Ectodermal cell (in vitro differentiated cells): Measurements from ENCODE around the gene ZCCHC9.

ENCODE experiments used
- H3K27ac ChIP-seq: 2 replicates; pipeline ENCODE4 v1.7.0; 2013; ENCODE audit warnings: mild to moderate bottlenecking, low read depth, low read length; ENCODE audit not compliant: insufficient read depth, poor library complexity, severe bottlenecking
- H3K27me3 ChIP-seq: 2 replicates; pipeline ENCODE4 v1.7.0; 2013; ENCODE audit warnings: mild to moderate bottlenecking, low read length; ENCODE audit not compliant: insufficient read depth, control insufficient read depth, poor library complexity, severe bottlenecking
- H3K36me3 ChIP-seq: one replicate; pipeline ENCODE4 v1.7.0; 2013; ENCODE audit warnings: low read length; ENCODE audit not compliant: control insufficient read depth, insufficient read depth
- H3K4me1 ChIP-seq: one replicate; pipeline ENCODE4 v1.7.0; 2013; ENCODE audit warnings: low read length; ENCODE audit not compliant: control insufficient read depth, insufficient read depth
- H3K4me3 ChIP-seq: 2 replicates; pipeline ENCODE4 v1.7.0; 2013; ENCODE audit warnings: low read depth, low read length, control low read depth; ENCODE audit not compliant: insufficient read depth
- H3K9me3 ChIP-seq: 2 replicates; pipeline ENCODE4 v1.7.0; 2013; ENCODE audit warnings: mild to moderate bottlenecking, low read length, moderate library complexity; ENCODE audit not compliant: control insufficient read depth
- WGBS, 2 experiments: methylation state at CpG; one replicate each; pipeline ENCODE4 v1.1.7; 2013; ENCODE audit warnings: missing lambda C conversion rate in 2 of 2; 5-methylcytosine and 5-hydroxymethylcytosine counted together

Gene ZCCHC9

DNA sequence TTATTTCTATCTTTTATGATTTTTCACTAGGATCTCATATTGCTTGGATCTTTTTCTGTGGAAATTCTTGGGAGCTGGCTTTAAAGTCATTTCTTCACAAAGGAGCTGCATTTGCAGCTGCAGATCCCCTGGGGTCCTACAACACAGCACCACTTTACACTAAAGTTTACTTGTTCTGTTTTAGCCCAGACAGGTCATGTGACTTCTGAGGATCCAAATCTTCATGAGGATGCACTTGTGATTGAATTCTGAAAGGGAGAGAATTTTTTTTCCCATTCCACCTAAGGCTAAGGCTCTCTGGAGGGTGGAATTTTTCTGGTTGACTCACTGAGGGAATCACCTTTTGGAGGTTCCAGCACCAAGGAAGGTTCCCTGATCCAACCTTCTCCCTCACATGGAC, 49.1 kb downstream of the ZCCHC9 start:
- Histone ChIP-seq H3K36me3 (no peaks in the 10 kb centered on the region), H3K9me3 (no peaks in the 10 kb centered on the region), H3K4me1 (peaks cover 3% of the 10 kb centered on the region), H3K27ac (no peak overlapping the region), H3K27me3 (no peaks in the 10 kb centered on the region), H3K4me3 (no peak overlapping the region)

DNA sequence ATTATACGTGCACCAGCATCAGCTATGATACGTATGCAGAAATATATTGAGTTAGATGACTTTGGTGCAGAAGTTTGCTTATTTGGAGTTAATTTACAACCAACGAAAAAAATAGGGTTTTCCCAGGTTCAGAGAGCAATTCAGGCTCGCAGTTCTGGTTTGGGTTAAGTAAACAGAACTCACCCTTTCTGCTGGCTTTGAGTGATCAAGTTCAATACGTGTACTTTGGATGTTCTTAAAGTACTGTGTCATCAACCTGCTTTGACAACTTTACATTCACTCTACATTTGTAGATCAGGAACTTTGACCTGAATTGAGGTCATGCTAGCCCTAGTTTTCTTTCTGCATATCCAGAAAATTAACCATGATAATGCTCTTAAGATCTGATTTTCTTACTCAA, 51.8 kb downstream of the ZCCHC9 start:
- WGBS, 2 experiments = 94 to 95% methylated on average over 5 of the region's 5 CpGs
- Histone ChIP-seq H3K4me3 (no peak overlapping the region), H3K9me3 (no peaks in the 10 kb centered on the region), H3K27ac (no peak overlapping the region), H3K36me3 (no peaks in the 10 kb centered on the region), H3K4me1 (peaks cover 3% of the 10 kb centered on the region), H3K27me3 (no peaks in the 10 kb centered on the region)

- no peak overlapping the region for H3K4me3 ChIP-seq
- H3K27ac ChIP-seq = no peak overlapping the region
- peaks cover 3% of the 10 kb centered on the region for H3K4me1 ChIP-seq
- WGBS, 2 experiments = 81 to 89% methylated on average over 1 to 2 of the region's 2 CpGs
- no peaks in the 10 kb centered on the region for H3K9me3 ChIP-seq
- H3K27me3 ChIP-seq = no peaks in the 10 kb centered on the region
- H3K36me3 ChIP-seq = no peaks in the 10 kb centered on the region
Measured at GRCh38 chr5:81354093-81354492, 52.7 kb downstream of the ZCCHC9 start.

GRCh38 chr5:81355291-81356251, 54.2 kb downstream of the ZCCHC9 start:
- H3K36me3 ChIP-seq = no peaks in the 10 kb centered on the region
- no peaks in the 10 kb centered on the region for H3K27me3 ChIP-seq
- peaks cover 9% of the 10 kb centered on the region for H3K4me1 ChIP-seq
- H3K9me3 ChIP-seq = no peaks in the 10 kb centered on the region
- 93 to 97% methylated on average over 10 to 11 of the region's 11 CpGs for WGBS, 2 experiments
- H3K27ac ChIP-seq = no peak overlapping the region
- no peak overlapping the region for H3K4me3 ChIP-seq

DNA sequence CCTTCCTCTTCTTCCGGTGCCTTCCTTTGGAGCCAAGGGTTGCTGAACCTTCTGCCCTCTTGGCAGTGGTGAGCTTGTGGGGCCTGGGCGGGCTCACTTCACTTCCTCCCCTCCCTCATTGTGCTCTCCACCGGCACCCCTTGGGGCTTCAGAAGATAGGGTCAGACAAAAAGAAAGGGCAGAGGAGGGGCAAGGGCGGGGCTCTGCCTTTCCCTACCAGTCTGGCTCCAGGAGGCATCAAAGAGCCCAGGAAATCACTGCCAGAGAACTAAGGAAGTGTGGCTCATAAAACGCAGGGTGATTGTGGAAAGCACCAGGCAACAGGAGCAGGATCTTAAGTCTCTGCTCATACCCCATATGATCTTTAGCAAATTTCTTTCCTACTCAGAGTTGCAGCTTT, 57.7 kb downstream of the ZCCHC9 start:
- H3K4me1 ChIP-seq = peaks cover 6% of the 10 kb centered on the region
- no peak overlapping the region for H3K27ac ChIP-seq
- no peaks in the 10 kb centered on the region for H3K27me3 ChIP-seq
- H3K36me3 ChIP-seq = no peaks in the 10 kb centered on the region
- WGBS, 2 experiments = 13 to 16% methylated on average over 4 to 5 of the region's 5 CpGs
- no peaks in the 10 kb centered on the region for H3K9me3 ChIP-seq
- H3K4me3 ChIP-seq = no peak overlapping the region

GRCh38 chr5:81359881-81360280, 58.5 kb downstream of the ZCCHC9 start:
- no peaks in the 10 kb centered on the region for H3K36me3 ChIP-seq
- peaks cover 6% of the 10 kb centered on the region for H3K4me1 ChIP-seq
- H3K27me3 ChIP-seq = no peaks in the 10 kb centered on the region
- H3K4me3 ChIP-seq = no peak overlapping the region
- 83% methylated on average over 1 of the region's 2 CpGs; no CpG with 5 or more reads in 1 of the 2 experiments for WGBS, 2 experiments
- no peaks in the 10 kb centered on the region for H3K9me3 ChIP-seq
- no peak overlapping the region for H3K27ac ChIP-seq

DNA sequence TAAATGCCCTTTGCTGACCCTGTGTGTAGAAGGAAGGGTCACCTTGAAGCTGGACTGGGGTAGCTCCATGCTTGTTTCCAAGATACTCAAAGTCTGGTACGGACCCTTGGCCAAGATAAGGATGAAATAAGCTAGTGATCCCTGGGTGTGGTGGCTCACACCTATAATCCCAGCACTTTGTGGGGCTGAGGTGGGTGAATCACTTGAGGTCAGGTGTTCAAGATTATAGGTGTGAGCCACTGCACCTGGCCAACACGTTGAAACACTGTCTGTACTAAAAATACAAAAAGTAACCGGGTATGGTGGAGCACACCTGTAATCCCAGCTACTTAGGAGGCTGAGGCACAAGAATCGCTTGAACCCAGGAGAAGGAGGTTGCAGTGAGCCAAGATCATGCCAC, 59.3 kb downstream of the ZCCHC9 start:
- no peak overlapping the region for H3K4me3 ChIP-seq
- no peaks in the 10 kb centered on the region for H3K36me3 ChIP-seq
- no peak overlapping the region for H3K27ac ChIP-seq
- no peaks in the 10 kb centered on the region for H3K9me3 ChIP-seq
- H3K4me1 ChIP-seq = peaks cover 6% of the 10 kb centered on the region
- 97 to 98% methylated on average over 4 of the region's 4 CpGs for WGBS, 2 experiments
- H3K27me3 ChIP-seq = no peaks in the 10 kb centered on the region

- Histone ChIP-seq H3K9me3 (no peaks in the 10 kb centered on the region), H3K4me1 (peaks cover 6% of the 10 kb centered on the region), H3K36me3 (no peaks in the 10 kb centered on the region), H3K4me3 (no peak overlapping the region), H3K27ac (no peak overlapping the region), H3K27me3 (no peaks in the 10 kb centered on the region)
- WGBS, 2 experiments = 94 to 95% methylated on average over 2 of the region's 2 CpGs
Measured at GRCh38 chr5:81361600-81361999, 60.2 kb downstream of the ZCCHC9 start.
